ENCODE results near the gene PPP1R3D.

Gene PPP1R3D

GRCh38 chr20:59940956-59941294, 820 bp upstream of the PPP1R3D start (continued):
- TF ChIP-seq TCF4 (CRISPR knock-in tag; IDR thresholded peaks at IDR 0.05; ENCODE audit: borderline replicate concordance) = no peak
- no peak for TF ChIP-seq ZFP30 (CRISPR knock-in tag; IDR thresholded peaks at IDR 0.05)
- TF ChIP-seq GLIS3 (CRISPR knock-in tag; IDR thresholded peaks at IDR 0.05) = no peak
- no peak for TF ChIP-seq PPARA (CRISPR knock-in tag; IDR thresholded peaks at IDR 0.05; ENCODE audit: borderline replicate concordance)
- no peak for TF ChIP-seq CSRNP3 (CRISPR knock-in tag; IDR thresholded peaks at IDR 0.05)
- no peak for TF ChIP-seq ZC3H10 (CRISPR knock-in tag; IDR thresholded peaks at IDR 0.05)
- no peak for TF ChIP-seq PATZ1 (CRISPR knock-in tag; IDR thresholded peaks at IDR 0.05; ENCODE audit: borderline replicate concordance)
- TF ChIP-seq ESRRG (CRISPR knock-in tag; IDR thresholded peaks at IDR 0.05) = no peak

- peak; percentile 16 for ATAC-seq
- TF ChIP-seq CSRNP3 (CRISPR knock-in tag; IDR thresholded peaks at IDR 0.05) (no peak), ZFP30 (CRISPR knock-in tag; IDR thresholded peaks at IDR 0.05) (no peak), OSR1 (CRISPR knock-in tag; IDR thresholded peaks at IDR 0.05) (no peak), ARNTL (CRISPR knock-in tag; IDR thresholded peaks at IDR 0.05; ENCODE audit: borderline replicate concordance, low read depth) (no peak), RARB (CRISPR knock-in tag; IDR thresholded peaks at IDR 0.05) (no peak), TCF4 (CRISPR knock-in tag; IDR thresholded peaks at IDR 0.05; ENCODE audit: borderline replicate concordance) (no peak), PPARA (CRISPR knock-in tag; IDR thresholded peaks at IDR 0.05; ENCODE audit: borderline replicate concordance) (no peak), ZNF565 (CRISPR knock-in tag; conservative IDR thresholded peaks at IDR 0.05; ENCODE audit: low read depth) (no peak), CREB5 (CRISPR knock-in tag; IDR thresholded peaks at IDR 0.05; ENCODE audit: low read depth) (no peak), BACH2 (CRISPR knock-in tag; IDR thresholded peaks at IDR 0.05; ENCODE audit: borderline replicate concordance) (no peak), ZNF8 (CRISPR knock-in tag; IDR thresholded peaks at IDR 0.05) (no peak), ZNF70 (CRISPR knock-in tag; IDR thresholded peaks at IDR 0.05) (no peak), ESRRG (CRISPR knock-in tag; IDR thresholded peaks at IDR 0.05) (no peak), PATZ1 (CRISPR knock-in tag; IDR thresholded peaks at IDR 0.05; ENCODE audit: borderline replicate concordance) (no peak), ZC3H10 (CRISPR knock-in tag; IDR thresholded peaks at IDR 0.05) (no peak), TOX (CRISPR knock-in tag; IDR thresholded peaks at IDR 0.05; ENCODE audit: borderline replicate concordance) (no peak), POU6F1 (CRISPR knock-in tag; IDR thresholded peaks at IDR 0.05; ENCODE audit: borderline replicate concordance, low read depth) (no peak)
These were observed 301 bp downstream of the PPP1R3D start for GRCh38 chr20:59939879-59940128.

GRCh38 chr20:59939052-59939878, 840 bp downstream of the PPP1R3D start:
- ATAC-seq = no peak
- TF ChIP-seq ZNF8 (CRISPR knock-in tag; IDR thresholded peaks at IDR 0.05) (no peak), CSDC2 (CRISPR knock-in tag; IDR thresholded peaks at IDR 0.05) (no peak), TCF4 (CRISPR knock-in tag; IDR thresholded peaks at IDR 0.05; ENCODE audit: borderline replicate concordance) (no peak), ZNF70 (CRISPR knock-in tag; IDR thresholded peaks at IDR 0.05) (no peak), TSHZ2 (CRISPR knock-in tag; IDR thresholded peaks at IDR 0.05) (no peak), PPARA (CRISPR knock-in tag; IDR thresholded peaks at IDR 0.05; ENCODE audit: borderline replicate concordance) (no peak), ZC3H10 (CRISPR knock-in tag; IDR thresholded peaks at IDR 0.05) (no peak), CREB5 (CRISPR knock-in tag; IDR thresholded peaks at IDR 0.05; ENCODE audit: low read depth) (no peak), SNAI2 (CRISPR knock-in tag; IDR thresholded peaks at IDR 0.05) (no peak), ZNF565 (CRISPR knock-in tag; conservative IDR thresholded peaks at IDR 0.05; ENCODE audit: low read depth) (no peak)
